K562 (cell line): ENCODE results near the gene C16orf74. TPM values are rescaled to one million over a fixed set of nuclear protein-coding genes. Genes with fewer than 3 reads are reported as not detected.

ENCODE experiments used
- BCL6 ChIP-seq: fragments of 250-450 bp; sonication (Bioruptor Pico); IDR thresholded peaks from 2 replicates; pipeline ENCODE4 v1.4.0; 2020
- BRCA1 ChIP-seq, 2 experiments: fragments of 450-650 bp in 1 of 2; sonication (generic) in 1 of 2; formaldehyde crosslinking in 1 of 2; IDR thresholded peaks; 2 replicates each; pipeline versions ENCODE4 v1.5.0 to v1.6.1; 2017 to 2020; ENCODE audit warnings: mild to moderate bottlenecking in 1 of 2, missing genetic modification reagents in 1 of 2
- CC2D1A ChIP-seq: fragments of 450-650 bp; IDR thresholded peaks from 2 replicates; pipeline ENCODE4 v1.6.1; 2017; ENCODE audit warnings: mild to moderate bottlenecking
- TEAD2 ChIP-seq: fragments of 450-650 bp; IDR thresholded peaks from 2 replicates; pipeline ENCODE4 v1.6.1; 2016; ENCODE audit warnings: missing genetic modification characterization, control low read depth, missing compliant biosample characterization
- ZNF232 ChIP-seq: sonication (generic); formaldehyde crosslinking; IDR thresholded peaks from 2 replicates; pipeline ENCODE4 v1.8.0; 2022; ENCODE audit warnings: mild to moderate bottlenecking, missing genetic modification reagents
- polyA plus RNA-seq, 8 experiments: library from polyadenylated mRNA; depleted of rRNA in 4 of 8; stranded (reverse) in 5 of 8; unstranded in 3 of 8; fragments of >200 nt; fragmentation: Nextera tagmentation in 2 of 8; fragmentation: Illumina TruSeq in 1 of 8; extraction: Ambion mirVana in 2 of 8; extraction: Trizol in 1 of 8; gene quantifications; 2 replicates each; pipeline versions ENCODE4 v1.2.1 to v1.2.3, GENCODE V29; 2011 to 2014; ENCODE audit warnings: inconsistent platforms in 1 of 8, missing spikeins in 1 of 8
- total RNA-seq, 7 experiments: library from RNA; depleted of rRNA in 6 of 7; stranded (reverse); fragments of >200 nt in 6 of 7; fragmentation: Illumina TruSeq in 2 of 7; extraction: Trizol in 2 of 7; gene quantifications; 2 replicates each; pipeline versions ENCODE4 v1.2.1 to v1.2.3, GENCODE V29; 2011 to 2021; ENCODE audit warnings: low replicate concordance in 1 of 7
- TF ChIP-seq, protein P1 (sequence below), 2 experiments: fragments of 450-650 bp; IDR thresholded peaks; 2 replicates each; pipeline ENCODE4 v1.6.1; 2016; ENCODE audit warnings: mild to moderate bottlenecking in 2 of 2, borderline replicate concordance in 1 of 2, low read depth in 1 of 2, moderate library complexity in 1 of 2

C16orf74 gene
- total and polyA plus RNA-seq, 9 of the 15 experiments (the other 6 are each of a cell fraction or from before 2014, with no cell fraction given) = not detected

DNA sequence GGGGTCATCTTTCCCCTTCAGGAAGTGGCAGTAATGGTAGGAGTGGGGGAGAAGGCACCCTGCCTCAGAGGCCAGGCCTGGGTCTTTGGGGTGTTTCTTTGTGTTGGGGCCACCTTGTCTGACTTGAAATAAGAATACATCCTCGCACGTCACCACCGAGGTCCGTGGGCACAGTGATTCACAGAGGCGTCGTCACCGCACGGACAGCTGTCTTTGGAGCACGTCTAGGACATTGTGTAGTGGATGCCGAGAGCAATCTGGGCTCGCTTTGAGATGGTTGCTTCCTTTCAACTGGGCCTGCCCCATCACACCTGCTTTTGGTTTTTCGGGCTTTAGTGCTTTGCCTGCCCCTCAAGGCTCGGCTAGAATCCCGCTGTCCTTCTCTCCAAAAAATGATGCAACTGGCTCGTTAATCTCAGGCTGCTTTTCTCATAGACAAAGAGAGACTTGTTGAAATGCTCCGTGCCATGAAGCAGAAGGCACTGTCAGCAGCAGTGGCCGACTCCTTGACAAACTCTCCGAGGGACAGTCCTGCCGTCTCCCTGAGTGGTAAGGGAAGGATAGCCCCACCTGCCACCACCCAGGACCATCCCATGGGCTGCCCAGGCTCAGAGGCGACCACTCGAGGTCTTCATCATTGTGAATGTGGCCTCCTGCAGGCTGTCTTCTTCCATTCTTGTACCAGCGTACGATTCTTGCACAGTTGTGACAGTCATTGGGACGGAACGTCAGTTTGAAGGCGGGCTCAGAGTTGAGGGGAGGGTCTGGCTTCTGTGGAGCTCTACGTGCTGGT, 86.1 kb downstream of the C16orf74 start (continued):
- TF ChIP-seq BRCA1 (IDR thresholded peaks at IDR 0.05) (no peak), BRCA1 (CRISPR knock-in tag; IDR thresholded peaks at IDR 0.05) (no peak), BCL6 (CRISPR knock-in tag) (no peak), TEAD2 (tag) (no peak), ZNF232 (CRISPR knock-in tag) (no peak), CC2D1A (no peak)
- TF ChIP-seq, protein P1, sequence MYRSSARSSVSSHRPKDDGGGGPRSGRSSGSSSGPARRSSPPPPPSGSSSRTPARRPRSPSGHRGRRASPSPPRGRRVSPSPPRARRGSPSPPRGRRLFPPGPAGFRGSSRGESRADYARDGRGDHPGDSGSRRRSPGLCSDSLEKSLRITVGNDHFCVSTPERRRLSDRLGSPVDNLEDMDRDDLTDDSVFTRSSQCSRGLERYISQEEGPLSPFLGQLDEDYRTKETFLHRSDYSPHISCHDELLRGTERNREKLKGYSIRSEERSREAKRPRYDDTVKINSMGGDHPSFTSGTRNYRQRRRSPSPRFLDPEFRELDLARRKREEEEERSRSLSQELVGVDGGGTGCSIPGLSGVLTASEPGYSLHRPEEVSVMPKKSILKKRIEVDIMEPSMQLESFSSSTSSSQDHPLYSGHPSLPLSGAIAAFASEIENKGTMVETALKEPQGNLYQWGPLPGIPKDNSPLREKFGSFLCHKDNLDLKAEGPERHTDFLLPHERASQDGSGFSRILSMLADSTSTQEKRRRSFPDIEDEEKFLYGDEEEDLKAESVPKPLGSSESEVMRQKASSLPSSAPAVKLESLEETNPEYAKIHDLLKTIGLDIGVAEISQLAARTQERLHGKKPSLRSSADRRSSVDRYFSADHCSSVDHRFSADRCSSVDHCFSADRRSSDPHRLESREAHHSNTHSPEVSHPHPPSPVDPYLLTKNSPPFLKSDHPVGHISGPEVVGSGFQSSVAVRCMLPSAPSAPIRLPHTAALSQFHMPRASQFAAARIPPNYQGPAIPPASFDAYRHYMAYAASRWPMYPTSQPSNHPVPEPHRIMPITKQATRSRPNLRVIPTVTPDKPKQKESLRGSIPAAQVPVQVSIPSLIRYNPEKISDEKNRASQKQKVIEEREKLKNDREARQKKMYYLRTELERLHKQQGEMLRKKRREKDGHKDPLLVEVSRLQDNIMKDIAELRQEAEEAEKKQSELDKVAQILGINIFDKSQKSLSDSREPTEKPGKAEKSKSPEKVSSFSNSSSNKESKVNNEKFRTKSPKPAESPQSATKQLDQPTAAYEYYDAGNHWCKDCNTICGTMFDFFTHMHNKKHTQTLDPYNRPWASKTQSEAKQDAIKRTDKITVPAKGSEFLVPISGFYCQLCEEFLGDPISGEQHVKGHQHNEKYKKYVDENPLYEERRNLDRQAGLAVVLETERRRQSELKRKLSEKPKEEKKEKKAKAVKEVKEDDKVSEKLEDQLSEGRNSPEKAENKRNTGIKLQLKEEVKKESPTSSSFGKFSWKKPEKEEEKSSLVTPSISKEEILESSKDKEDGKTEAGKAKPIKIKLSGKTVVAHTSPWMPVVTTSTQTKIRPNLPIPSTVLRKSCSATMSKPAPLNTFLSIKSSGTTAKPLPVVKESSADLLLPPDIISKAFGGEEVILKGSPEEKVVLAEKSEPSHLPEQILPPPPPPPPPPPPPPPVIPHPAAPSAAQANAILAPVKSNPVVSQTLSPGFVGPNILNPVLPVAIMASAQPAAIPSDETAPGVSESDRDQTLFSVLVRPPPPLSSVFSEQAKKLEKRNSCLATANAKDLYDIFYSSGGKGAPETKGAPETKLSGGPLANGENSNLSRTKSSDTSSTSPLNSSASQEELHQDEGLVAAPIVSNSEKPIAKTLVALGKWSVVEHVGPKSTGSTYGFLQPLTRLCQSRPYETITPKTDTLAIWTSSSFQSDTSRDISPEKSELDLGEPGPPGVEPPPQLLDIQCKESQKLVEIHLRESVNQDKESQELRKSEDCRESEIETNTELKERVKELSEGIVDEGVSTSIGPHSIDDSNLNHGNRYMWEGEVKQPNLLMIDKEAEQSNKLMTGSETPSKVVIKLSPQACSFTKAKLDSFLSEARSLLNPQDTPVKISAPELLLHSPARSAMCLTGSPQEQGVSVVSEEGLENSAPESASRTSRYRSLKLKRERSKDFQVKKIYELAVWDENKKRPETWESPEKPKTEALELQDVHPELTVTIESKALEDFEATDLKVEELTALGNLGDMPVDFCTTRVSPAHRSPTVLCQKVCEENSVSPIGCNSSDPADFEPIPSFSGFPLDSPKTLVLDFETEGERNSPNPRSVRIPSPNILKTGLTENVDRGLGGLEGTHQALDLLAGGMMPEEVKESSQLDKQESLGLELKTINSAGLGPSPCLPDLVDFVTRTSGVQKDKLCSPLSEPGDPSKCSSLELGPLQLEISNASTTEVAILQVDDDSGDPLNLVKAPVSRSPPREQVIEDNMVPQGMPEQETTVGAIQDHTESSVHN (IDR thresholded peaks at IDR 0.05; ENCODE audit: borderline replicate concordance in 1 of 2, low read depth in 1 of 2) = no peak
- TF ChIP-seq, all 486 proteins: peak for 0
